HEK293 (cell line): ENCODE measurements around the gene TSNAX.

Experiments
- CTCF ChIA-PET: fragments of 350-600 bp; formaldehyde crosslinking; extraction: SDS; loops from one replicate; lab custom pipeline; 2021; ENCODE audit warnings: antibody characterized with exemption; lab: Yijun Ruan, JAX
- POLR2A ChIA-PET: fragments of 300-600 bp; formaldehyde crosslinking; extraction: SDS; loops from one replicate; lab custom pipeline; 2020; ENCODE audit warnings: antibody characterized with exemption, inconsistent platforms; lab: Yijun Ruan, JAX
- H3K27ac ChIP-seq: fragments of 200-500 bp; sonication (Bioruptor generic); 2 replicates; pipeline ENCODE4 v1.5.1; 2014; ENCODE audit warnings: low read depth, low read length, control low read depth, inconsistent platforms; ENCODE audit errors: extremely low read depth
- H3K36me3 ChIP-seq, 2 experiments: fragments of 200-500 bp in 1 of 2; sonication (Bioruptor generic) in 1 of 2; 1 replicate in 1 of 2; 2 replicates in 1 of 2; pipeline ENCODE4 v1.5.1; 2014 to 2017; ENCODE audit warnings: inconsistent platforms in 2 of 2, low read length in 2 of 2; ENCODE audit not compliant: control insufficient read depth in 2 of 2, insufficient read depth in 1 of 2
- H3K4me1 ChIP-seq: fragments of 200-500 bp; sonication (Bioruptor generic); 2 replicates; pipeline ENCODE4 v1.5.1; 2014; ENCODE audit warnings: mild to moderate bottlenecking, low read length, inconsistent platforms; ENCODE audit not compliant: control insufficient read depth, insufficient read depth
- H3K4me3 ChIP-seq: 2 replicates; pipeline ENCODE4 v1.5.1; 2011; ENCODE audit warnings: low read depth, mild to moderate bottlenecking, control low read depth, low read length, moderate library complexity
- H3K9me3 ChIP-seq: fragments of 200-500 bp; sonication (Bioruptor generic); 2 replicates; pipeline ENCODE4 v1.5.1; 2014; ENCODE audit warnings: low read depth, low read length, inconsistent platforms; ENCODE audit not compliant: control insufficient read depth, insufficient read depth
- AEBP2 ChIP-seq: fragments of 450-650 bp; formaldehyde crosslinking; IDR thresholded peaks from 2 replicates; pipeline ENCODE4 v1.5.1; 2016; ENCODE audit warnings: missing biosample characterization, missing genetic modification characterization, borderline replicate concordance
- PBX3 ChIP-seq: sonication (generic); formaldehyde crosslinking; IDR thresholded peaks from 2 replicates; pipeline ENCODE4 v1.8.1; 2022; ENCODE audit warnings: mild to moderate bottlenecking, moderate library complexity, missing genetic modification reagents
- REST ChIP-seq: fragments of 450-650 bp; formaldehyde crosslinking; IDR thresholded peaks from 2 replicates; pipeline ENCODE4 v1.5.1; 2016; ENCODE audit warnings: missing biosample characterization, missing genetic modification characterization
- TCF7L2 ChIP-seq: IDR thresholded peaks from 2 replicates; pipeline ENCODE4 v1.6.1; 2011; ENCODE audit warnings: low read depth, mild to moderate bottlenecking, inconsistent platforms, low read length, moderate library complexity, borderline replicate concordance
- ZBTB44 ChIP-seq: fragments of 450-650 bp; IDR thresholded peaks from 2 replicates; pipeline ENCODE4 v1.5.1; 2018; ENCODE audit warnings: missing biosample characterization, mild to moderate bottlenecking, missing genetic modification characterization
- ZBTB8A ChIP-seq: fragments of 450-650 bp; formaldehyde crosslinking; IDR thresholded peaks from 2 replicates; pipeline ENCODE4 v1.5.1; 2016; ENCODE audit warnings: missing biosample characterization, missing genetic modification characterization
- ZNF10 ChIP-seq: fragments of 450-650 bp; formaldehyde crosslinking; IDR thresholded peaks from 2 replicates; pipeline ENCODE4 v1.5.1; 2017; ENCODE audit warnings: missing biosample characterization, missing genetic modification characterization
- ZNF140 ChIP-seq: fragments of 450-650 bp; formaldehyde crosslinking; IDR thresholded peaks from 2 replicates; pipeline ENCODE4 v1.5.1; 2016; ENCODE audit warnings: missing biosample characterization, missing genetic modification characterization
- ZNF18 ChIP-seq: fragments of 450-650 bp; formaldehyde crosslinking; IDR thresholded peaks from 2 replicates; pipeline ENCODE4 v1.5.1; 2016; ENCODE audit warnings: missing biosample characterization, missing genetic modification characterization
- ZNF341 ChIP-seq: fragments of 450-650 bp; formaldehyde crosslinking; IDR thresholded peaks from 2 replicates; pipeline ENCODE4; 2016; ENCODE audit warnings: low read depth, missing biosample characterization, missing genetic modification characterization
- ZNF518A ChIP-seq: fragments of 450-650 bp; formaldehyde crosslinking; conservative IDR thresholded peaks from 2 replicates; pipeline ENCODE4 v1.5.1; 2016; ENCODE audit warnings: low read depth, missing biosample characterization, missing genetic modification characterization
- ZNF548 ChIP-seq: fragments of 450-650 bp; formaldehyde crosslinking; IDR thresholded peaks from 2 replicates; pipeline ENCODE4 v1.5.1; 2016; ENCODE audit warnings: missing biosample characterization, missing genetic modification characterization
- ZNF785 ChIP-seq: fragments of 450-650 bp; formaldehyde crosslinking; IDR thresholded peaks from 2 replicates; pipeline ENCODE4 v1.5.1; 2016; ENCODE audit warnings: missing biosample characterization, missing genetic modification characterization

The TSNAX gene

GRCh38 chr1:231571904-231572303, 43.4 kb downstream of the TSNAX start:
- CTCF ChIA-PET, result interaction anchor here (0.6 to 0.9 kb wide), 2 partner anchors 28 to 33 kb away, joined by 4 read pairs; no protein-coding TSS in a partner anchor

GRCh38 chr1:231575472-231575871, 47.0 kb downstream of the TSNAX start:
- ChIA-PET CTCF (interaction anchor here (0.6 to 1.3 kb wide), 5 partner anchors 9 to 218 kb away, joined by 3 to 8 read pairs (median 5); no protein-coding TSS in a partner anchor), POLR2A (no interaction called here)
- Histone ChIP-seq H3K9me3 (no peaks in the 10 kb centered on the region), H3K27ac (no peak overlapping the region), H3K36me3 (no peaks in the 10 kb centered on the region; a peak in 1 of 3 replicates), H3K4me1 (no peaks in the 10 kb centered on the region), H3K4me3 (no peak overlapping the region)
- no peak for TF ChIP-seq ZNF10 (tag by site-specific recombination)
- TF ChIP-seq ZNF548, result no peak
- TF ChIP-seq PBX3 (CRISPR knock-in tag), result no peak

More at GRCh38 chr1:231571904-231572303, 43.4 kb downstream of the TSNAX start:
- Histone ChIP-seq H3K4me3 (no peak overlapping the region), H3K27ac (no peak overlapping the region), H3K9me3 (no peaks in the 10 kb centered on the region), H3K36me3 (peaks cover 2 to 10% of the 10 kb centered on the region in 2 experiments), H3K4me1 (no peaks in the 10 kb centered on the region)
- POLR2A ChIA-PET, result no interaction called here
- no peak for TF ChIP-seq ZNF785
- TF ChIP-seq ZBTB44, result peak; percentile 84
- no peak for TF ChIP-seq ZNF341 (tag by site-specific recombination)
- no peak for TF ChIP-seq REST (tag by site-specific recombination)
- no peak for TF ChIP-seq ZNF18 (tag by site-specific recombination)

- POLR2A ChIA-PET, result no interaction called here
- Histone ChIP-seq H3K27ac (no peak overlapping the region), H3K4me3 (no peak overlapping the region), H3K36me3 (no peaks in the 10 kb centered on the region; a peak in 1 of 3 replicates), H3K4me1 (peaks cover 2% of the 10 kb centered on the region; the same call in 1 of the 2 replicates), H3K9me3 (no peaks in the 10 kb centered on the region)
- CTCF ChIA-PET, result interaction anchor here (0.6 to 2.2 kb wide), 2 partner anchors 13 to 1035 kb away, joined by 4 to 8 read pairs; no protein-coding TSS in a partner anchor
- peak; percentile 28; the same call in 1 of the 2 replicates for TF ChIP-seq ZNF140 (tag by site-specific recombination)
- no peak for TF ChIP-seq AEBP2
- 0 out of 2 replicates have a peak, but pooled peaks have one; percentile 16 for TF ChIP-seq ZBTB8A (tag by site-specific recombination)
- peak; percentile 57; the same call in 1 of the 2 replicates for TF ChIP-seq ZNF518A (tag by site-specific recombination)
- no peak for TF ChIP-seq TCF7L2
Measured at GRCh38 chr1:231576804-231577718, 48.6 kb downstream of the TSNAX start.
